GM18498 (cell line): Measurements from ENCODE around the gene FOXA3.

Source experiments
- ATAC-seq: cut with Tn5 transposase; IDR thresholded peaks from one replicate; pipeline ENCODE4 v1.9.1; 2021; ENCODE audit warnings: mild to moderate bottlenecking, moderate library complexity; ENCODE audit not compliant: unreplicated experiment

Gene FOXA3

GRCh38 chr19:45872095-45872919 is 8.2 kb downstream of the FOXA3 start:
- no peak for ATAC-seq

- no peak for ATAC-seq
Measured at GRCh38 chr19:45873219-45873772, 9.2 kb downstream of the FOXA3 start.

DNA sequence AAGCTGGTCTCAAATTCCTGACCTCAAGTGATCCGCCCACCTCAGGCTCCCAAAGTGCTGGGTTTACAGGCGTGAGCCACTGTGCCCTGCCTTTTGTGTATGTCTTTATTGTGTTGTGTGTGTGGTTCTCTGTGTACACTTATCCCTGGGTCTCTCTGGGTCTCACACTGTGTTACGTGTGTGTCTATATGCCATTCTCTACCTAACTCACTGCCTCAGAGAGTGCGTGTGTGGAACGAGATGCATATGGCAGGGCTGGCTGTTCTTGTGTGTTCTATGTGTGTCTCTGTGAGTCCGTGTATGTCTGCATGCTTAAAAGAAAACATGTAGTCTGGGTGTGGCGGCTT is 10.5 kb downstream of the FOXA3 start:
- no peak for ATAC-seq

DNA sequence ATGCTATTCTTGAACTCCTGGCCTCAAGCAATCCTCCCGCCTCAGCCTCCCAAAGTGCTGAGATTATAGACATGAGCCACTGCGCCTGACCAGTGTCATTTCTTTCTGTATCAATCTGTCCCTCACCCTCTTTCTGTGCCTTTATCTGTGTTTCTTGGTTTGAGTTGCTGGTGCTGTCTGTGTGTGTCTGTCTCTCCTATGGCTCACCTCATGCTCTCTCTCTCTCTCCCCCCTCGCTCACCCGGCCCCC is 12.0 kb downstream of the FOXA3 start:
- ATAC-seq = no peak

DNA sequence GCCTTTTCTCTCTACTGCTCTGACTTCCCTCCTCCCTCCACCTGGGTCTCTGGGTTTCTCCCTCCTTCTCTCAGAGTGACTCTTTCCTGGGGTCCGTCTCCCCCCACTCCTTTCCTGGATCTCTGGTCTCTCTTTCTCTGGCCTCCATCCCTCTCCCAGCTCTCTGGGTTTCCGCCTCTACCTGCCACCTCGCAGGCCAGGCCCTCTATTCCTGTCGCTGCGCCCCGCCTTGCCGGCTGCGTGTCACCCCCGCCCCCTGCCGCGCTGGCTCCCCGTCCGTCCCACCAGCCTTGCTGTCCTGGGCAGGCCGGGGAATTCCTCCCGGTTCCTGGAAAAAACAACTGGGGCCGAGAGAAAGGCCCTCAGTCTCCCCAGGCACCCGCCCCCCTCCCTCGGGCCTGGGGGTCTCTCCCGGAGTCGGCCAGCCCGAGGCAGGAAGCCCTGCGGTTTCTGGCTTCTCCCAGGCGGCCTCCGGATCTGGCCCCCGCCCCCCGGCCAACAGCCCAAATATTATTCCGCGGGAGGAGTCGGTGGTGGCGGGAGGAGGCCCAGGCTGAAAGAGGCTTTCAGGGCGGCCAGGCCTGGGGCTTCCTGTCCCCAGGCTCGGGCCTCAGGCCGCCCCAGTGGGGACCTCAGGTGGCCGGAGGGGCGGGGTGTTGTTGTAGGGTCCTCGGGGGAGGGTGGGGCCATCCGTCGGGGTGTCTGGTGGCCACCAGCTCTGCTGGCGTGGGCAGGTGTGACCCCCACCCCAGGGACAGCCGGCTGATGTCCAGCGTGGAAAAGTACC is 12.5 kb downstream of the FOXA3 start:
- ATAC-seq = no peak

DNA sequence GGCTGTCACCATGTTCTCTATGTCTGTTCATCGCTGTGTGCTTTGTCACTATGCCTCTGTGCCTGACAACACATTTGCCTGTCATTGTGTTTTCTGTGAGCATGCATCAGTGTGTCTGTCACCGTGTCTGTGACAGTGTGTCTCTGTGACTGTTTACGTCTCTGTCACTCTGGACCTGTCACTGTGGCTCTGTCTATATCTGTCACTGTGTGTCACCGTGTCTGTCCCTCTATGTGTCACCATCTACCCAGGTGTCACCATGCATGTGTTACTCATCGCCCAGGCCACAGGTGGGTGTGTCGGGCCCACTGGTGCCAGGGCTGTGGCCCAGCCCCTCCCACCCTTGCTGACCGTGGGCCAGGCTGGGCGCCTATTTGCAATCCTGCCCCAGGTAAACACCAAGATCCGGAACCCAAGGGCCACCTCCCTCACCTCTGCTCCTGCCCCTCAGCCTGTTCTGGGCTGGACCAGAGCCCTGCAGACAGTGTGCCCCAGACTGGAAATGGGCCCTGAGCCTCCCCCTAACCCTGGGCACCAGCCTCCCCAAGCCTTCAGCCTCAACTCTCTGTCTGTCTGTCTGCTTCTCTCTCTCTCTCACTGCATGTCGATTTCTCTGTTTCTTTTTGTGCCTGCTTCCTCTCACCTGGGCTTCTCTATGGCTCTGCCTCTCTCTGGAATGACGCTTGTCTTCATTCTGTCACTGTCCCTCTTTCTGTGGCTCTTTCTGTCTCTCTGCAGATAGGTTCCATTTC is 14.1 kb downstream of the FOXA3 start:
- no peak for ATAC-seq

DNA sequence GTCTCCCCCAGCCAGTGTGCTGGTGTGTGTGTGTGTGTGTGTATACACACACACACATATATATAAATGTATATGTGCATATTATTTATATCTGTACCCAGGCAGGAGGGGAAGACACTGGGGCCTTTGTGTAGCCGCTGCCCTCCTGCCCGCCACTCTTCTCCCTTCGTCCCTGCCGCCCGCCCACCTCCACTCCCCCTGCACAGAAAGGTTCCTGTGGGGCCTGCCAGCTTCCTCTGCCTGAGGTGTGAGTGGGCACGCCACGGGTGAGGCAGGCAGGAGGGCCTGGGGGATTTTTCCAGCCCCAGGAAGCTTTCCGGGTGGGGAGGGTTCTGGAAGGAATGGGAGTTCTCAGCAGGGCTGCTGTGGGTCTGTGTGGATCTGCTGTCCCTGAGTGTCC is 14.9 kb downstream of the FOXA3 start:
- ATAC-seq = no peak

GRCh38 chr19:45879971-45880370 is 15.8 kb downstream of the FOXA3 start:
- ATAC-seq = no peak

GRCh38 chr19:45881082-45881908 is 17.2 kb downstream of the FOXA3 start:
- ATAC-seq = no peak

- ATAC-seq = no peak
Measured at GRCh38 chr19:45881909-45882528, 17.9 kb downstream of the FOXA3 start.

- ATAC-seq = peak; percentile 27
Measured at GRCh38 chr19:45882652-45883585, 18.8 kb downstream of the FOXA3 start.

- no peak for ATAC-seq
Measured at GRCh38 chr19:45883586-45883880, 19.4 kb downstream of the FOXA3 start.

GRCh38 chr19:45883881-45884681 is 20.0 kb downstream of the FOXA3 start:
- no peak for ATAC-seq

DNA sequence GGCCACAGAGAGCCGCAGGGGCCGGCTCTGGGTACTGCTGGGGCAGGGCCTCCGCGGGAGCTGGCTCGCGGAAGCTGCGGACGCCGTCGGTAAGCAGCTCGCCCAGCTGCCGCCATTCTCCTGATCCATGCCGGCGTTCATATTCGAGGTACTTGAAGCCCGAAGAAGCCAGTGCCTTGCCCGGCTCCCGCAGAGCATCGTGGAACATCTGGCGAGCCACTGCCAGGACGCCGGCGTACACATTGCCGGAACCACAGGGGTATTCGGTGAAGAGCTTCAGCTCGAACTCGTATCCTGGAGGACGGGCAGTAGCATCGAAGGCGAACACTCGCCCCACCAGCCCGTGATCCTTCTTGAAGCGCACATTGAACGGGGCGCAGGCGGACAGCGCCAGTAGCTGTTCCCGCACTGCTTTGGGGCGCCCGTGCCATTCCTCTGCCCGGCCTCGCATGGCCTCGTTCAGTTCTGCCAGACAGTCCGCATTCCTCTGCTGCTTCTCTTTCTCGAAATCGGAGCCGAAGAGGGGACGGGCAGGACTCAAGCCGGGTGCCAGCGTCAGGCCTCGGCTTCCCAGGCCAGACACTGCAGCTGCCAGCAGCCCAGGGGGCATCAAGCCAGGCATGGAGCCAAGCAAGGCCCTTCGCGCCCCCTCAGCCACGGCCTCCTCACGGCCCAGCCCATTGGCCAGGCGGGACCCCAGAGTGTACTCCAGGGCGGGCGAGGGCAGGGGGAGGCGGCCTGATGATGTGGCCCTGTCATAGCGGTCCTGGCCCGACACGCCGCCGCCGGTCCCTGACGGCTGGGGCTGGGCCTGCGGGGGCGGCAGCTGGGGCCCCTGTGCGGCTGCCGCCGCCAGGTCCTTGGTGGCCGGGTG is 20.8 kb downstream of the FOXA3 start:
- no peak for ATAC-seq

DNA sequence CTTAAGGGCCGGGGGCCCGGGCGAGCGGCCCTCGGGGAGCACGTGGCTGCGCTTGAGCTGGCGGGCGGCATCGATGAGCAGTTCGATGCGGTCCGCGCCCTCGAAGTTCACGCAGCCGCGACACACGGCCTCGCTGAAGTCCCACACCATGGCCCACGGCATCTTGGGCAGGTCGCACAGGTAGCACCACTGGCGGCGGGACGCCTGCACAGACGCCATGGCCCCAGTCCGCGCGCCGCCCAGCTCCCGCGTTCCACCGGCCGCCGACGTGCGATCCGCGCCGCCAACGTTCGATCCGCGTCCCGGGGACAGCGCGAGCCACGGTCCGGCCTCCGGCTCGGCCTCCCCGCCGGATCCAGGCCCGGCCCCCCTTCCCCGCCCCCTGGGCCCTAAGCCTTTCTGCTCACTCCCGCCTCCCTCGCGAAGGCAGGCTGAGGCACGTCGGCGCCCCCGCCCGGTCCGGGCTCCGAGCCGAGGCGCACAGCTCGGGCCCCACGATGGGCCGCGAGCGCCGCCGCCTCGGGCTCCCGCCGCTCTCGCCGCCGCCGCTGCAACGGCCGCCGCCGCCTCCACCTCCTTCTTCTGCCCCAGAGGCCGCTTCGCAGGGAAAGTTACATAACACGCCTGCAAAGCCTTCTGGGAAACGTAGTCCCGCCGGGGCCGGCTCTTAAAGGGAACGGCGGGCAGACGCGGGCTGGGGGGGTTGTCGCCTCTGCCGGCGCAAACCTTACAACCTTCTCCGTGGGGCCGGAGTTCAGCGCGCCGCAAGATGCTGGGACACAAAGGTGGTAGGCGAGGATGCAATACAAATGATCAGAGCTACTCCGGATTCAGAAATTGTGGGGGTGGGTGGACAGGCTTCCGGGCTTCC is 21.7 kb downstream of the FOXA3 start, which contains the start of gene IRF2BP1:
IRF2BP1 (minus strand) TSS at position 586 of the 871 bp plus-strand sequence; CDS start at position 219, 367 bp downstream.
- ATAC-seq = peak; percentile 56

GRCh38 chr19:45886427-45887199 is 22.5 kb downstream of the FOXA3 start:
- peak; percentile 50 for ATAC-seq
